Endothelial cell of umbilical vein (primary cell): ENCODE results near the gene SLC44A1. TPM values are rescaled to one million over a fixed set of nuclear protein-coding genes. Genes with fewer than 3 reads are reported as not detected.

ENCODE experiments used
- BruUV-seq: library from RNA; stranded (reverse); fragments of 400-500 nt; replicated peaks from 2 replicates; lab custom pipeline; 2021; lab: Mats Ljungman, UMichigan
- CTCF ChIA-PET: fragments of 300-600, 350-600 bp; sonication (Branson Sonifier 250); formaldehyde crosslinking; loops from one replicate; lab custom pipeline; 2021; ENCODE audit warnings: antibody characterized with exemption, inconsistent platforms; lab: Charles Lee
- POLR2A ChIA-PET: fragments of 300-600, 350-600 bp; sonication (Branson Sonifier 250); formaldehyde crosslinking; loops from one replicate; lab custom pipeline; 2021; ENCODE audit warnings: antibody characterized with exemption, inconsistent platforms; lab: Charles Lee
- DNase-seq: peaks from one replicate; pipeline ENCODE4 v3.0.0-alpha.2; 2011; ENCODE audit warnings: low read depth, low spot score
- FAIRE-seq: peaks from 2 replicates; lab custom pipeline; 2011; peaks lifted over from hg19 to GRCh38; lab: Jason Lieb, UNC
- H2AFZ ChIP-seq: 2 replicates; pipeline ENCODE4 v1.6.0; 2012; ENCODE audit warnings: low read depth, low read length, control low read depth, inconsistent platforms
- H3K27ac ChIP-seq: 2 replicates; pipeline ENCODE4 v1.5.1; 2011; ENCODE audit warnings: low read depth, mild to moderate bottlenecking, control low read depth, low read length, moderate library complexity; ENCODE audit not compliant: insufficient read depth
- H3K27me3 ChIP-seq, 2 experiments: 2 replicates each; pipeline versions ENCODE4 v1.6.0 to v1.6.1; 2011; ENCODE audit warnings: low read length in 2 of 2, mixed read lengths in 1 of 2; ENCODE audit not compliant: control insufficient read depth in 2 of 2, insufficient read depth in 2 of 2
- H3K36me3 ChIP-seq, 2 experiments: 2 replicates in 1 of 2; 3 replicates in 1 of 2; pipeline ENCODE4 v1.5.1; 2011; ENCODE audit warnings: low read length in 2 of 2, mild to moderate bottlenecking in 1 of 2, moderate library complexity in 1 of 2; ENCODE audit not compliant: control insufficient read depth in 2 of 2, insufficient read depth in 2 of 2; ENCODE audit errors: extremely low read depth in 1 of 2
- H3K4me1 ChIP-seq: 3 replicates; pipeline ENCODE4 v1.5.1; 2011; ENCODE audit warnings: mild to moderate bottlenecking, low read length; ENCODE audit not compliant: control insufficient read depth, insufficient read depth; ENCODE audit errors: extremely low read depth
- H3K4me2 ChIP-seq: 2 replicates; pipeline ENCODE4 v1.6.1; 2011; ENCODE audit warnings: low read length, control low read depth, mixed read lengths; ENCODE audit not compliant: insufficient read depth
- H3K4me3 ChIP-seq, 3 experiments: fragments of 200-600 bp in 1 of 3; sonication (generic), shearing (Covaris generic) in 1 of 3; replicated peaks in 1 of 3; 2 replicates each; pipeline ENCODE4 v1.5.1; 2011 to 2016; ENCODE audit warnings: control low read depth in 3 of 3, low read length in 3 of 3, mild to moderate bottlenecking in 2 of 3, inconsistent platforms in 1 of 3, low read depth in 1 of 3, moderate library complexity in 1 of 3; ENCODE audit not compliant: insufficient read depth in 1 of 3
- H3K79me2 ChIP-seq: 2 replicates; pipeline ENCODE4 v1.6.0; 2012; ENCODE audit warnings: low read length, inconsistent platforms; ENCODE audit not compliant: control insufficient read depth, insufficient read depth
- H3K9ac ChIP-seq: replicated peaks from 2 replicates; pipeline ENCODE3; 2011; ENCODE audit warnings: low read length, control low read depth; ENCODE audit not compliant: insufficient read depth; ENCODE audit errors: extremely low read depth
- H3K9me1 ChIP-seq: replicated peaks from 3 replicates; pipeline ENCODE4 v1.6.0; 2011; ENCODE audit warnings: mild to moderate bottlenecking, low read length; ENCODE audit not compliant: control insufficient read depth, insufficient read depth; ENCODE audit errors: extremely low read depth
- H3K9me3 ChIP-seq: replicated peaks from 2 replicates; pipeline ENCODE4 v1.5.1; 2012; ENCODE audit warnings: low read length, inconsistent platforms; ENCODE audit not compliant: control insufficient read depth, insufficient read depth
- H4K20me1 ChIP-seq: replicated peaks from 2 replicates; pipeline ENCODE3; 2011; ENCODE audit warnings: mild to moderate bottlenecking, low read length; ENCODE audit not compliant: control insufficient read depth, insufficient read depth; ENCODE audit errors: extremely low read depth
- CTCF ChIP-seq, 2 donors: IDR thresholded peaks; 1 replicate in 1 of 2; 2 replicates in 1 of 2; pipeline ENCODE4 v1.5.1; 2011; ENCODE audit warnings: low read length in 2 of 2, mild to moderate bottlenecking in 2 of 2, moderate library complexity in 2 of 2, control low read depth in 1 of 2, inconsistent platforms in 1 of 2, low read depth in 1 of 2; ENCODE audit not compliant: insufficient read depth in 1 of 2; ENCODE audit errors: extremely low read depth in 1 of 2
- EZH2 ChIP-seq: IDR thresholded peaks from 2 replicates; pipeline ENCODE4 v1.6.1; 2012; ENCODE audit warnings: borderline replicate concordance, low read depth, mild to moderate bottlenecking, moderate library complexity, low read length, inconsistent platforms; ENCODE audit not compliant: severe bottlenecking
- FOS ChIP-seq: IDR thresholded peaks from 2 replicates; pipeline ENCODE4 v1.6.1; 2011; ENCODE audit warnings: mild to moderate bottlenecking, low read length, moderate library complexity, borderline replicate concordance; ENCODE audit not compliant: insufficient read depth
- GATA2 ChIP-seq: IDR thresholded peaks from 2 replicates; pipeline ENCODE4 v1.7.0; 2011; ENCODE audit warnings: low read depth, mild to moderate bottlenecking, moderate library complexity, mixed read lengths, low read length; ENCODE audit not compliant: insufficient read length, insufficient read depth
- JUN ChIP-seq: IDR thresholded peaks from 2 replicates; pipeline ENCODE4 v1.6.1; 2011; ENCODE audit warnings: borderline replicate concordance, low read depth; ENCODE audit not compliant: insufficient read length, insufficient read depth
- MAX ChIP-seq: IDR thresholded peaks from 2 replicates; pipeline ENCODE4 v1.6.1; 2011; ENCODE audit not compliant: insufficient read depth, insufficient read length
- MYC ChIP-seq: IDR thresholded peaks from one replicate; pipeline ENCODE4 v1.6.1; 2011; ENCODE audit warnings: mild to moderate bottlenecking, low read depth, low read length
- POLR2A ChIP-seq: IDR thresholded peaks from 2 replicates; pipeline ENCODE4 v1.6.1; 2012; ENCODE audit warnings: low read depth, mild to moderate bottlenecking, control low read depth, low read length
- POLR2AphosphoS5 ChIP-seq: IDR thresholded peaks from 2 replicates; pipeline ENCODE4 v1.6.1; 2012; ENCODE audit warnings: low read depth, mild to moderate bottlenecking, control low read depth, low read length, moderate library complexity; ENCODE audit not compliant: insufficient read depth
- dilution Hi-C: fragments of 300-500 bp; cut with MboI; formaldehyde crosslinking; loops from one replicate; pipeline ENCODE4 v1.15.0; 2019; ENCODE audit warnings: low sequenced_read_pairs; ENCODE audit not compliant: extremely low pct_ligation_motif_present
- intact Hi-C: fragments of 100-400 bp; cut with micrococcal nuclease; formaldehyde crosslinking; loops from one replicate; pipeline ENCODE4 v1.10.0; 2022
- polyA plus RNA-seq, 4 experiments: library from polyadenylated mRNA; depleted of rRNA in 3 of 4; stranded (reverse) in 3 of 4; unstranded in 1 of 4; fragments of >200 nt; gene quantifications; 2 replicates each; pipeline versions ENCODE4 v1.2.1 to v1.2.3, GENCODE V29; 2011 to 2012; ENCODE audit warnings: missing spikeins in 1 of 4
- total RNA-seq: library from RNA; stranded (reverse); gene quantifications from 2 replicates; pipeline ENCODE4 v1.2.3, GENCODE V29; 2021

SLC44A1 gene
- total and polyA plus RNA-seq, 2 donors (not counting 3 experiments of a cell fraction or from before 2014, with no cell fraction given), result 16.1 to 37.7 TPM

- no peak for FAIRE-seq
- H3K4me2 ChIP-seq, result no peak overlapping the region
- dilution Hi-C loops, result no loop called here
Measured at GRCh38 chr9:105216440-105217178, 27.8 kb upstream of the SLC44A1 start.

More at GRCh38 chr9:105216440-105217178, 27.8 kb upstream of the SLC44A1 start:
- no peaks in the 10 kb centered on the region for H3K4me1 ChIP-seq
- H3K36me3 ChIP-seq, result no peaks in the 10 kb centered on the region
- no peaks in the 10 kb centered on the region for H4K20me1 ChIP-seq
- no peaks in the 10 kb centered on the region for H3K27me3 ChIP-seq
- no peak for TF ChIP-seq CTCF (IDR thresholded peaks at IDR 0.05; ENCODE audit: extremely low read depth in 1 of 2, insufficient read depth in 1 of 2, low read depth in 1 of 2, low read length in 2 of 2)
- TF ChIP-seq JUN, result no peak
- TF ChIP-seq POLR2A, result no peak
- TF ChIP-seq MAX, result no peak
- TF ChIP-seq MYC, result no peak
- no peak for TF ChIP-seq FOS
- no peak for TF ChIP-seq GATA2
- no peak for TF ChIP-seq EZH2
- TF ChIP-seq POLR2AphosphoS5, result no peak
- no peaks in the 10 kb centered on the region for H3K9me3 ChIP-seq
- CTCF ChIA-PET, result no interaction called here
- no peak overlapping the region for H3K27ac ChIP-seq
- BruUV-seq, result no TSS peak
- H2AFZ ChIP-seq, result no peak overlapping the region
- no peak overlapping the region for H3K9ac ChIP-seq
- POLR2A ChIA-PET, result no interaction called here
- no peaks in the 10 kb centered on the region for H3K79me2 ChIP-seq
- no peaks in the 10 kb centered on the region for H3K9me1 ChIP-seq
- intact Hi-C loops, result no loop called here
- no peak for DNase-seq
- no peak overlapping the region for H3K4me3 ChIP-seq
